H1 (cell line): Measurements from ENCODE around the gene LRBA. TPM values are rescaled to one million over a fixed set of nuclear protein-coding genes. Genes with fewer than 3 reads are reported as not detected.

Experiments
- CTCF ChIA-PET: fragments of 300-600 bp; sonication (Branson Sonifier 250); formaldehyde crosslinking; loops from one replicate; lab custom pipeline; 2021; ENCODE audit not compliant: partially characterized antibody; lab: Charles Lee
- POLR2A ChIA-PET: fragments of 300-600 bp; sonication (Branson Sonifier 250); formaldehyde crosslinking; loops from one replicate; lab custom pipeline; 2021; ENCODE audit warnings: inconsistent platforms; ENCODE audit not compliant: partially characterized antibody; lab: Charles Lee
- DNase-seq, 2 experiments: peaks; one replicate each; pipeline versions ENCODE4 v3.0.0 to v3.0.0-alpha.2; 2010 to 2022; ENCODE audit warnings: low spot score in 2 of 2, low read depth in 1 of 2, mixed read lengths in 1 of 2
- FAIRE-seq: peaks from 2 replicates; lab custom pipeline; 2011; peaks lifted over from hg19 to GRCh38; lab: Jason Lieb, UNC
- H2AFZ ChIP-seq: 2 replicates; pipeline ENCODE4 v1.8.1; 2012; ENCODE audit warnings: low read length, inconsistent platforms
- H2AK5ac ChIP-seq: 2 replicates; pipeline ENCODE4 v1.6.1; 2013; ENCODE audit warnings: low read depth, low read length
- H2BK120ac ChIP-seq: replicated peaks from 2 replicates; pipeline ENCODE3; 2013; ENCODE audit warnings: low read depth, low read length, inconsistent platforms
- H2BK12ac ChIP-seq: 2 replicates; pipeline ENCODE4 v1.6.1; 2013; ENCODE audit warnings: low read depth, low read length
- H2BK15ac ChIP-seq: 2 replicates; pipeline ENCODE4 v1.6.1; 2013; ENCODE audit warnings: low read length
- H2BK20ac ChIP-seq: 2 replicates; pipeline ENCODE4 v1.6.1; 2013; ENCODE audit warnings: low read length
- H2BK5ac ChIP-seq: 2 replicates; pipeline ENCODE4 v1.6.1; 2013; ENCODE audit warnings: low read depth, low read length
- H3K14ac ChIP-seq: 2 replicates; pipeline ENCODE4 v1.6.1; 2013; ENCODE audit warnings: inconsistent platforms; ENCODE audit not compliant: insufficient read length
- H3K18ac ChIP-seq: 2 replicates; pipeline ENCODE4 v1.6.1; 2013; ENCODE audit warnings: low read length; ENCODE audit errors: extremely low read depth
- H3K23ac ChIP-seq: 2 replicates; pipeline ENCODE4 v1.6.1; 2013; ENCODE audit warnings: inconsistent platforms; ENCODE audit not compliant: insufficient read length
- H3K23me2 ChIP-seq: 2 replicates; pipeline ENCODE4 v1.6.1; 2013; ENCODE audit warnings: low read depth, low read length
- H3K27ac ChIP-seq: 2 replicates; pipeline ENCODE4 v1.6.1; 2011; ENCODE audit warnings: low read depth, low read length, inconsistent platforms
- H3K27me3 ChIP-seq, 4 experiments: replicated peaks in 1 of 4; 1 replicate in 1 of 4; 2 replicates in 3 of 4; pipeline versions ENCODE4 v1.6.1 to v1.8.1; 2011 to 2013; ENCODE audit warnings: low read length in 3 of 4, mild to moderate bottlenecking in 3 of 4, inconsistent platforms in 2 of 4, mixed read lengths in 2 of 4, moderate library complexity in 1 of 4; ENCODE audit not compliant: control insufficient read depth in 3 of 4, insufficient read depth in 3 of 4; ENCODE audit errors: extremely low read depth in 1 of 4
- H3K36me3 ChIP-seq, 4 experiments: 2 replicates each; pipeline versions ENCODE4 v1.6.1 to v1.8.1; 2011 to 2013; ENCODE audit warnings: mild to moderate bottlenecking in 4 of 4, low read length in 3 of 4, moderate library complexity in 2 of 4, control low read depth in 1 of 4, inconsistent platforms in 1 of 4; ENCODE audit not compliant: insufficient read depth in 4 of 4, control insufficient read depth in 2 of 4
- H3K4ac ChIP-seq: replicated peaks from 2 replicates; pipeline ENCODE3; 2013; ENCODE audit warnings: low read length, low read depth, mixed read lengths, inconsistent platforms; ENCODE audit not compliant: insufficient read length
- H3K4me1 ChIP-seq, 4 experiments: replicated peaks in 1 of 4; 1 replicate in 1 of 4; 2 replicates in 3 of 4; pipeline versions ENCODE4 v1.6.1 to v1.8.1; 2011 to 2013; ENCODE audit warnings: low read length in 3 of 4, inconsistent platforms in 2 of 4, mixed read lengths in 1 of 4; ENCODE audit not compliant: insufficient read depth in 4 of 4, control insufficient read depth in 3 of 4
- H3K4me2 ChIP-seq, 2 experiments: 2 replicates each; pipeline versions ENCODE4 v1.6.1 to v1.8.1; 2011 to 2013; ENCODE audit warnings: low read depth in 2 of 2, low read length in 2 of 2, control low read depth in 1 of 2, inconsistent platforms in 1 of 2, mild to moderate bottlenecking in 1 of 2; ENCODE audit not compliant: insufficient read depth in 1 of 2
- H3K4me3 ChIP-seq, 4 experiments: fragments of 200-600, 300-600 bp in 1 of 4; sonication (generic), shearing (Covaris generic), sonication (Bioruptor Twin) in 1 of 4; 2 replicates each; pipeline versions ENCODE4 v1.5.1 to v1.8.1; 2011 to 2016; ENCODE audit warnings: low read length in 4 of 4, low read depth in 3 of 4, control low read depth in 2 of 4, inconsistent platforms in 2 of 4, mild to moderate bottlenecking in 2 of 4, mixed read lengths in 1 of 4, moderate library complexity in 1 of 4; ENCODE audit not compliant: insufficient read depth in 2 of 4; ENCODE audit errors: extremely low read depth in 1 of 4
- H3K56ac ChIP-seq: replicated peaks from 2 replicates; pipeline ENCODE3; 2013; ENCODE audit warnings: low read depth, mild to moderate bottlenecking, mixed read lengths, low read length, inconsistent platforms; ENCODE audit not compliant: insufficient read length
- H3K79me1 ChIP-seq: 2 replicates; pipeline ENCODE4 v1.6.1; 2013; ENCODE audit warnings: low read depth, low read length, control low read depth
- H3K79me2 ChIP-seq, 2 experiments: 2 replicates each; pipeline versions ENCODE4 v1.6.1 to v1.8.1; 2012 to 2013; ENCODE audit warnings: low read length in 2 of 2, mild to moderate bottlenecking in 2 of 2, inconsistent platforms in 1 of 2; ENCODE audit not compliant: insufficient read depth in 2 of 2, control insufficient read depth in 1 of 2
- H3K9ac ChIP-seq, 4 experiments: replicated peaks in 1 of 4; 1 replicate in 1 of 4; 2 replicates in 3 of 4; pipeline versions ENCODE4 v1.6.1 to v1.8.1; 2011 to 2013; ENCODE audit warnings: low read depth in 3 of 4, low read length in 3 of 4, control low read depth in 2 of 4, mild to moderate bottlenecking in 2 of 4, moderate library complexity in 2 of 4, inconsistent platforms in 1 of 4; ENCODE audit errors: extremely low read depth in 1 of 4
- H3K9me3 ChIP-seq, 2 experiments: 2 replicates each; pipeline versions ENCODE4 v1.6.1 to v1.8.1; 2012 to 2013; ENCODE audit warnings: mild to moderate bottlenecking in 2 of 2, moderate library complexity in 2 of 2, control low read depth in 1 of 2, inconsistent platforms in 1 of 2, low read depth in 1 of 2, low read length in 1 of 2, mixed read lengths in 1 of 2; ENCODE audit not compliant: insufficient read depth in 2 of 2
- H4K20me1 ChIP-seq, 2 experiments: replicated peaks in 1 of 2; 2 replicates each; pipeline versions ENCODE3 to v1.8.1; 2011 to 2013; ENCODE audit warnings: inconsistent platforms in 2 of 2, low read length in 2 of 2, mild to moderate bottlenecking in 1 of 2; ENCODE audit not compliant: insufficient read depth in 2 of 2, control insufficient read depth in 1 of 2
- H4K5ac ChIP-seq: 2 replicates; pipeline ENCODE4 v1.6.1; 2013; ENCODE audit warnings: low read length, low read depth, mixed read lengths, inconsistent platforms; ENCODE audit not compliant: insufficient read length
- H4K8ac ChIP-seq: 2 replicates; pipeline ENCODE4 v1.8.0; 2013; ENCODE audit warnings: mild to moderate bottlenecking, moderate library complexity, low read length, inconsistent platforms; ENCODE audit not compliant: insufficient read depth; ENCODE audit errors: extremely low read depth
- H4K91ac ChIP-seq: replicated peaks from 2 replicates; pipeline ENCODE3; 2013; ENCODE audit warnings: low read length, mixed read lengths, inconsistent platforms; ENCODE audit not compliant: insufficient read length
- CBX5 ChIP-seq: fragments of 300-800, 300-1000 bp; sonication (generic); IDR thresholded peaks from 2 replicates; pipeline ENCODE4 v1.7.1; 2016; ENCODE audit warnings: antibody characterized with exemption, low read length, low read depth
- CBX8 ChIP-seq: fragments of 300-800, 300-1000 bp; sonication (generic); IDR thresholded peaks from 2 replicates; pipeline ENCODE4 v1.7.1; 2016; ENCODE audit warnings: low read depth, low read length, borderline replicate concordance
- CHD2 ChIP-seq: IDR thresholded peaks from 2 replicates; pipeline ENCODE4 v1.6.1; 2012; ENCODE audit warnings: low read length, improper control_type of control experiment
- KDM4A ChIP-seq: IDR thresholded peaks from one replicate; pipeline ENCODE4 v1.7.1; 2012; ENCODE audit warnings: low read depth, mild to moderate bottlenecking, moderate library complexity, low read length, inconsistent platforms; ENCODE audit not compliant: severe bottlenecking
- RBBP5 ChIP-seq: IDR thresholded peaks from 2 replicates; pipeline ENCODE4 v1.7.1; 2012; ENCODE audit warnings: low read depth, mild to moderate bottlenecking, inconsistent platforms, low read length, moderate library complexity, borderline replicate concordance
- RFX5 ChIP-seq: IDR thresholded peaks from 2 replicates; pipeline ENCODE4 v1.6.1; 2011; ENCODE audit warnings: low read depth, low read length, improper control_type of control experiment, borderline replicate concordance
- WGBS, 2 experiments: shearing (Covaris generic) in 1 of 2; methylation state at CpG; one replicate each; pipeline versions ENCODE4 v1.1.6 to v1.1.7; 2013 to 2015; ENCODE audit warnings: low lambda C conversion rate in 2 of 2, mixed read lengths in 2 of 2, inconsistent platforms in 1 of 2, low coverage in 1 of 2, missing lambda C conversion rate in 1 of 2; ENCODE audit not compliant: insufficient replicate concordance in 2 of 2, insufficient coverage in 1 of 2, insufficient read length in 1 of 2; ENCODE audit errors: extremely low coverage in 1 of 2, missing lambda C conversion rate in 1 of 2; 5-methylcytosine and 5-hydroxymethylcytosine counted together
- polyA plus RNA-seq, 7 experiments: library from polyadenylated mRNA; depleted of rRNA in 3 of 7; stranded (reverse) in 5 of 7; unstranded in 2 of 7; fragments of >200 nt in 5 of 7; fragments of 200-250 nt in 2 of 7; gene quantifications; 1 replicate in 5 of 7; 2 replicates in 1 of 7; 4 replicates in 1 of 7; pipeline versions ENCODE4 v1.2.1 to v1.2.3, GENCODE V29; 2011 to 2013; ENCODE audit warnings: missing spikeins in 2 of 7, mixed read lengths in 2 of 7
- total RNA-seq: library from RNA; stranded (reverse); fragmentation: NEBNext Ultra II Directional; extraction: Animal tissue kit (Norgen Biotek cat#: 25700); gene quantifications from 2 replicates; pipeline ENCODE4 v1.2.1, GENCODE V29; 2021

LRBA gene
- total and polyA plus RNA-seq, 2 of the 8 experiments (the other 6 are each of a cell fraction or from before 2014, with no cell fraction given): 54.6 to 83.2 TPM

- FAIRE-seq: no peak
- Histone ChIP-seq H2BK120ac (no peak overlapping the region), H3K9ac (no peak overlapping the region), H2BK20ac (no peak overlapping the region), H3K14ac (no peak overlapping the region), H4K5ac (no peak overlapping the region), H2BK5ac (no peak overlapping the region), H3K4me1 (no peaks in the 10 kb centered on the region), H3K4ac (no peak overlapping the region), H2BK15ac (no peak overlapping the region), H3K36me3 (no peaks in the 10 kb centered on the region), H3K18ac (no peak overlapping the region), H4K20me1 (no peaks in the 10 kb centered on the region), H2AFZ (no peak overlapping the region), H4K91ac (no peak overlapping the region), H3K27me3 (no peaks in the 10 kb centered on the region), H3K23me2 (no peaks in the 10 kb centered on the region), H3K23ac (no peak overlapping the region), H2AK5ac (no peak overlapping the region), H3K4me2 (no peak overlapping the region), H2BK12ac (no peak overlapping the region), H3K79me2 (no peaks in the 10 kb centered on the region), H3K4me3 (no peak overlapping the region), H3K9me3 (no peaks in the 10 kb centered on the region), H4K8ac (no peak overlapping the region), H3K79me1 (no peaks in the 10 kb centered on the region), H3K56ac (no peak overlapping the region), H3K27ac (no peak overlapping the region)
- no peak for DNase-seq
- WGBS, 2 experiments: 89% methylated on average over 1 of the region's 1 CpG; no CpG with 5 or more reads in 1 of the 2 experiments
- ChIA-PET POLR2A (no interaction called here), CTCF (no interaction called here)
- TF ChIP-seq CBX8 (no peak), CHD2 (no peak), KDM4A (no peak), RFX5 (no peak), CBX5 (no peak), RBBP5 (no peak)
Observed at GRCh38 chr4:150647008-150647407, 368.1 kb downstream of the LRBA start.
